ENCODE results near the gene ATG7.
"Not testable (repeated sequence)": the region's sequence is repeated elsewhere in the genome, so short reads cannot be mapped to it uniquely, and the experiment has no call there.

The ATG7 gene

GRCh38 chr3:11581237-11582190, 309.3 kb downstream of the ATG7 start:
- FAIRE-seq: no peak
- no peak for DNase-seq (ENCODE audit: insufficient read length, low spot score)

- DNase-seq (ENCODE audit: insufficient read length, low spot score) (peak; percentile 59), FAIRE-seq (no peak)
Observed at GRCh38 chr3:11582191-11582968, 310.2 kb downstream of the ATG7 start.

- DNase-seq (ENCODE audit: insufficient read length, low spot score) (no peak), FAIRE-seq (no peak)
Observed at GRCh38 chr3:11583235-11583634, 311.0 kb downstream of the ATG7 start.

GRCh38 chr3:11583638-11584046, 311.4 kb downstream of the ATG7 start:
- FAIRE-seq (no peak), DNase-seq (ENCODE audit: insufficient read length, low spot score) (no peak)

GRCh38 chr3:11584570-11584969, 312.4 kb downstream of the ATG7 start:
- FAIRE-seq (no peak), DNase-seq (ENCODE audit: insufficient read length, low spot score) (no peak)

GRCh38 chr3:11587766-11588165, 315.6 kb downstream of the ATG7 start:
- DNase-seq (ENCODE audit: insufficient read length, low spot score): no peak
- no peak for FAIRE-seq

- DNase-seq (ENCODE audit: insufficient read length, low spot score): no peak
- no peak for FAIRE-seq
Observed at GRCh38 chr3:11588338-11588737, 316.1 kb downstream of the ATG7 start.

GRCh38 chr3:11588755-11589154, 316.6 kb downstream of the ATG7 start:
- FAIRE-seq: no peak
- DNase-seq (ENCODE audit: insufficient read length, low spot score): no peak

GRCh38 chr3:11589706-11590105, 317.5 kb downstream of the ATG7 start:
- no peak for FAIRE-seq
- DNase-seq (ENCODE audit: insufficient read length, low spot score): no peak

- DNase-seq (ENCODE audit: insufficient read length, low spot score): no peak
- no peak for FAIRE-seq
Observed at GRCh38 chr3:11591002-11591355, 318.8 kb downstream of the ATG7 start.

- DNase-seq (ENCODE audit: insufficient read length, low spot score): no peak
- no peak for FAIRE-seq
Observed at GRCh38 chr3:11591391-11592282, 319.4 kb downstream of the ATG7 start.

GRCh38 chr3:11592445-11593298, 320.5 kb downstream of the ATG7 start:
- no peak for FAIRE-seq
- DNase-seq (ENCODE audit: insufficient read length, low spot score): no peak

- DNase-seq (ENCODE audit: insufficient read length, low spot score): no peak
- no peak for FAIRE-seq
Observed at GRCh38 chr3:11593318-11594034, 321.3 kb downstream of the ATG7 start.

GRCh38 chr3:11595024-11595423, 322.8 kb downstream of the ATG7 start:
- not testable (repeated sequence) for FAIRE-seq; DNase-seq (ENCODE audit: insufficient read length, low spot score)

- DNase-seq (ENCODE audit: insufficient read length, low spot score) (no peak), FAIRE-seq (no peak)
Observed at GRCh38 chr3:11596387-11596786, 324.2 kb downstream of the ATG7 start.

GRCh38 chr3:11600501-11601282, 328.5 kb downstream of the ATG7 start:
- FAIRE-seq: peak; percentile 74
- peak; percentile 91 for DNase-seq (ENCODE audit: insufficient read length, low spot score)

- DNase-seq (ENCODE audit: insufficient read length, low spot score): no peak
- FAIRE-seq: no peak
Observed at GRCh38 chr3:11601446-11602238, 329.4 kb downstream of the ATG7 start.
